GM10266 (cell line): ENCODE data around the gene COP1.

Source experiments
- DNase-seq: peaks from one replicate; pipeline ENCODE4 v3.0.0; 2012; ENCODE audit errors: extremely low spot score
- CTCF ChIP-seq: IDR thresholded peaks from 2 replicates; pipeline ENCODE4 v1.5.1; 2012; ENCODE audit warnings: mild to moderate bottlenecking, low read depth; ENCODE audit not compliant: control insufficient read depth, insufficient read depth; ENCODE audit errors: missing control alignments

COP1 gene

GRCh38 chr1:175941164-175941563 lies 265.9 kb downstream of the COP1 start:
- no peak for DNase-seq
- no peak for TF ChIP-seq CTCF

- no peak for TF ChIP-seq CTCF
- DNase-seq = no peak
Observed at GRCh38 chr1:175936736-175937135, 270.4 kb downstream of the COP1 start.

- no peak for TF ChIP-seq CTCF
- no peak for DNase-seq
Observed at GRCh38 chr1:175935566-175936115, 271.4 kb downstream of the COP1 start.

- no peak for TF ChIP-seq CTCF
- DNase-seq = no peak
Observed at GRCh38 chr1:175935166-175935565, 271.9 kb downstream of the COP1 start.

GRCh38 chr1:175933801-175934200 lies 273.3 kb downstream of the COP1 start:
- DNase-seq = no peak
- no peak for TF ChIP-seq CTCF

- TF ChIP-seq CTCF = no peak
- DNase-seq = no peak
Observed at GRCh38 chr1:175927944-175928343, 279.1 kb downstream of the COP1 start.

GRCh38 chr1:175922254-175922881 lies 284.7 kb downstream of the COP1 start:
- no peak for TF ChIP-seq CTCF
- no peak for DNase-seq
